ENCODE results near the gene P2RY6. TPM values are rescaled to one million over a fixed set of nuclear protein-coding genes. Genes with fewer than 3 reads are reported as not detected.

Gene P2RY6
- total and polyA plus RNA-seq, 12 donors: 0.33 to 5.9 (median 3.9) TPM

DNA sequence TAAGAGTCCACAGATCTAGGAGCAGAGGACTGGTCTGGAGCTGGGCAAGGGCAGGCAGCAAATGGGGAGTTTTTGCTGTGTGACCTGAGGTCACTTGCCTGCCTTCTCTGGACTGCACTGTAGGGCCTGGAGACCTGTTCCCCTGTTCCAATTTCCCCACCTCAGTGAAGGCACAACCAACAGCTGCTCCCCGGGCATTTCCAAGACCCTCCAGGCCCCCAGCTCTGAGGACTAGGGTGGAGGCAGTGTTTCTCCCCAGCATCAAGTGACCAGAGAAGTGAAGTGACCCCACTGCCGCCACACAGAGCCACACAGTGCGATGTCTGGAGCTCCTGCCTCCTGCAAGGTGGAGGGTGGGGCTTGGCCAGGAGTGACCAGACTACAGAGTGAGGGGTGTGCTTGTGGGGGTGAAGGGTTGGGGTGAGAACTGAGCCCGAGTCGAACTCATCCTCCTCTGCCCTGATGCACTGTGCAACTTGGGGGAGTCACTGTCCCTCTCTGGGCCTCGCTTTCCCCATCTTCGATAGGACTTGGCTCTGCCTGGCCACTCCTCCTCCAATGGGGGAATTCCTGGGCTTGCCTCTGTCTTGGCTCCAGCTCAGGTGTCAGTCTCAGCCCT lies 32.5 kb upstream of the P2RY6 start:
- no peaks in the 10 kb centered on the region for H3K36me3 ChIP-seq (replicated peaks in 1 of 2)
- TF ChIP-seq, protein P1, sequence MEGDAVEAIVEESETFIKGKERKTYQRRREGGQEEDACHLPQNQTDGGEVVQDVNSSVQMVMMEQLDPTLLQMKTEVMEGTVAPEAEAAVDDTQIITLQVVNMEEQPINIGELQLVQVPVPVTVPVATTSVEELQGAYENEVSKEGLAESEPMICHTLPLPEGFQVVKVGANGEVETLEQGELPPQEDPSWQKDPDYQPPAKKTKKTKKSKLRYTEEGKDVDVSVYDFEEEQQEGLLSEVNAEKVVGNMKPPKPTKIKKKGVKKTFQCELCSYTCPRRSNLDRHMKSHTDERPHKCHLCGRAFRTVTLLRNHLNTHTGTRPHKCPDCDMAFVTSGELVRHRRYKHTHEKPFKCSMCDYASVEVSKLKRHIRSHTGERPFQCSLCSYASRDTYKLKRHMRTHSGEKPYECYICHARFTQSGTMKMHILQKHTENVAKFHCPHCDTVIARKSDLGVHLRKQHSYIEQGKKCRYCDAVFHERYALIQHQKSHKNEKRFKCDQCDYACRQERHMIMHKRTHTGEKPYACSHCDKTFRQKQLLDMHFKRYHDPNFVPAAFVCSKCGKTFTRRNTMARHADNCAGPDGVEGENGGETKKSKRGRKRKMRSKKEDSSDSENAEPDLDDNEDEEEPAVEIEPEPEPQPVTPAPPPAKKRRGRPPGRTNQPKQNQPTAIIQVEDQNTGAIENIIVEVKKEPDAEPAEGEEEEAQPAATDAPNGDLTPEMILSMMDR (IDR thresholded peaks at IDR 0.05): no peak
- TF ChIP-seq POLR2A (IDR thresholded peaks at IDR 0.05): no peak
- no peaks in the 10 kb centered on the region for H3K9me3 ChIP-seq (replicated peaks in 1 of 3)
- DNase-seq: no peak
- H3K4me3 ChIP-seq: no peak overlapping the region
- intact Hi-C loops (cut with DNase I): loop anchor here (5.0 kb wide), 2 partner anchors 52 to 407 kb away; no protein-coding TSS in a partner anchor
- H3K27ac ChIP-seq: peak overlapping the region in 2 of 5 donors; percentile 34 to 67
- WGBS, 4 donors: 64 to 90% (median 83%) methylated on average over 2 to 7 of the region's 7 CpGs
- H3K4me1 ChIP-seq (replicated peaks in 1 of 2): peaks cover 5 to 17% of the 10 kb centered on the region in 2 donors
- no peaks in the 10 kb centered on the region for H3K27me3 ChIP-seq

DNA sequence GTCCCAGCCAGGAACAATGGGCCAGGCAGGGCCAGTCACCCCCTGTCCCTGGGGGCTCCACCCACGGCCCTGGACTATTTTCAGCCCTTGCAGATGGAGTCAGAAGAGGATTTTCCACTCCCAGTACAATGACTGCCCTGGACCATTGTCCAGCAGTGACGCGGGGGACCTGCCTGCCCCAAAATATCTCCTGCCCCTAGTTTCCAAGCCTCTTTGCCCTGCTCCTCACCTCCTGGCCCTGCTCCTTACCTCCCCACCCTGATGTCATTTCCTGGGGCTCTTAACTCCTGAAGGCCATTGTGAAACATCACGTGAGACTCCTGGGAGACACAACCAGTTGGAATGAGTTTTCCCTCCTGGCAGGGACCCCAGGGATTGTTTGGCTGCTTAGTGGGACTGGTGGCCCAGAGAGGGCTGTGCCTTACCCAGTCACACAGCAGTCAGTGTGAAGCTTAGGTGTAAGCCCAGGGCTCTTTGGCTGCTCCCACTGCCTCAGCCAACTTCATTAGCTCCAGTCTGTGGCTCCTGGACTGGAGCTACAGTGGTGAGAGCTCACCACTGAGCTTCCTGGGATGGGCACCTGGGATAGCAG lies 31.9 kb upstream of the P2RY6 start:
- DNase-seq: peak in 6 of 7 donors; percentile 60 to 79 (median 70)
- peak overlapping the region in 2 of 5 donors; percentile 34 to 67 for H3K27ac ChIP-seq

GRCh38 chr11:73241300-73241699 lies 30.8 kb upstream of the P2RY6 start:
- Histone ChIP-seq H3K9me3 (replicated peaks in 1 of 3) (no peaks in the 10 kb centered on the region), H3K4me1 (replicated peaks in 1 of 2) (peaks cover 8 to 25% of the 10 kb centered on the region in 2 donors), H3K36me3 (replicated peaks in 1 of 2) (no peaks in the 10 kb centered on the region), H3K4me3 (no peak overlapping the region), H3K27ac (peak overlapping the region in 1 of 5 donors; percentile 67), H3K27me3 (no peaks in the 10 kb centered on the region)
- intact Hi-C loops (cut with DNase I): loop anchor here (5.0 kb wide), 2 partner anchors 54 to 409 kb away; no protein-coding TSS in a partner anchor
- no peak for DNase-seq
- TF ChIP-seq POLR2A (IDR thresholded peaks at IDR 0.05): no peak
- TF ChIP-seq, protein P1 (IDR thresholded peaks at IDR 0.05): no peak
- WGBS, 4 donors: 91 to 96% (median 93%) methylated on average over 4 of the region's 4 CpGs

More for the DNA sequence above, 31.9 kb upstream of the P2RY6 start:
- H3K4me3 ChIP-seq: no peak overlapping the region
- intact Hi-C loops (cut with DNase I): loop anchor here (5.0 kb wide), 2 partner anchors 53 to 408 kb away; no protein-coding TSS in a partner anchor
- H3K4me1 ChIP-seq (replicated peaks in 1 of 2): peaks cover 8 to 17% of the 10 kb centered on the region in 2 donors
- no peaks in the 10 kb centered on the region for H3K36me3 ChIP-seq (replicated peaks in 1 of 2)
- TF ChIP-seq POLR2A (IDR thresholded peaks at IDR 0.05): no peak
- TF ChIP-seq, protein P1 (IDR thresholded peaks at IDR 0.05): peak in 1 of 6 experiments; percentile 2
- 19 to 39% (median 37%) methylated on average over 4 of the region's 4 CpGs for WGBS, 4 donors
- no peaks in the 10 kb centered on the region for H3K27me3 ChIP-seq
- no peaks in the 10 kb centered on the region for H3K9me3 ChIP-seq (replicated peaks in 1 of 3)

- Histone ChIP-seq H3K36me3 (replicated peaks in 1 of 2) (no peaks in the 10 kb centered on the region), H3K27ac (peak overlapping the region in 1 of 5 donors; percentile 15), H3K9me3 (replicated peaks in 1 of 3) (no peaks in the 10 kb centered on the region), H3K4me3 (no peak overlapping the region), H3K4me1 (replicated peaks in 1 of 2) (peaks cover 8 to 25% of the 10 kb centered on the region in 2 donors), H3K27me3 (no peaks in the 10 kb centered on the region)
- intact Hi-C loops (cut with DNase I): loop anchor here (5.0 kb wide), 2 partner anchors 55 to 410 kb away; no protein-coding TSS in a partner anchor
- 16 to 28% (median 25%) methylated on average over 10 to 12 of the region's 12 CpGs for WGBS, 4 donors
- peak; percentile 76 to 88 (median 81) for DNase-seq
- TF ChIP-seq POLR2A (IDR thresholded peaks at IDR 0.05): no peak
- TF ChIP-seq, protein P1 (IDR thresholded peaks at IDR 0.05): peak; percentile 73 to 94 (median 90)
These were observed 29.7 kb upstream of the P2RY6 start for GRCh38 chr11:73242251-73243092.
